ENCODE measurements around the gene FLT3LG.

GRCh38 chr19:49503582-49503962 is 29.6 kb downstream of the FLT3LG start:
- TF ChIP-seq EP300 (IDR thresholded peaks at IDR 0.05; ENCODE audit: low read depth) (no peak), CTCF (IDR thresholded peaks at IDR 0.05) (no peak), POLR2AphosphoS5 (IDR thresholded peaks at IDR 0.05) (no peak)

Data from transverse colon (tissue), 4 donors.